ENCODE measurements around the gene PSD4. TPM values are rescaled to one million over a fixed set of nuclear protein-coding genes. Genes with fewer than 3 reads are reported as not detected.

The PSD4 gene
- polyA plus RNA-seq, 2 of the 4 experiments (the other 2 are of a cell fraction) = 5.4 to 21.6 TPM

GRCh38 chr2:113203217-113203530 is 29.4 kb downstream of the PSD4 start:
- Histone ChIP-seq H3K4me1 (peaks cover 71% of the 10 kb centered on the region), H3K27ac (peak overlapping the region; percentile 92 to 97), H3K9me3 (no peaks in the 10 kb centered on the region), H3K4me2 (no peak overlapping the region), H3K4me3 (no peak overlapping the region)
- ChIA-PET CTCF (interaction anchor here (0.6 to 12.3 kb wide), 28 partner anchors 9 to 187 kb away, joined by 3 to 243 read pairs (median 9); no protein-coding TSS in a partner anchor), POLR2A (no interaction called here)
- DNase-seq (ENCODE audit: low read depth in 1 of 2, low spot score in 1 of 2) (peak in 1 of 2 experiments; percentile 13), ATAC-seq (no peak), FAIRE-seq (no peak)
- TF ChIP-seq PBX3 (IDR thresholded peaks at IDR 0.05) (no peak), CEBPB (IDR thresholded peaks at IDR 0.05) (no peak)

- DNase-seq (ENCODE audit: low read depth in 1 of 2, low spot score in 1 of 2) = peak; percentile 82 to 86
- POLR2A ChIA-PET = interaction anchor here (1.0 kb wide), 1 partner anchor 36 kb away, joined by 5 read pairs; no protein-coding TSS in a partner anchor
- Histone ChIP-seq H3K27ac (peak overlapping the region; percentile 92 to 97), H3K4me2 (peak overlapping the region; percentile 42; the same call in 2 of the 3 replicates), H3K4me3 (no peak overlapping the region), H3K4me1 (peaks cover 77% of the 10 kb centered on the region), H3K9me3 (no peaks in the 10 kb centered on the region)
- CTCF ChIA-PET = interaction anchor here (0.6 to 12.3 kb wide), 49 partner anchors 9 to 203 kb away, joined by 3 to 243 read pairs (median 6); no protein-coding TSS in a partner anchor
- ATAC-seq = peak; percentile 71 to 80
- FAIRE-seq = no peak
- WGBS (ENCODE audit: missing lambda C conversion rate) = 13% methylated on average over 5 of the region's 5 CpGs
- TF ChIP-seq MAX (IDR thresholded peaks at IDR 0.05) = peak; percentile 58; the same call in 1 of the 2 replicates
- peak; percentile 38; the same call in 1 of the 2 replicates for TF ChIP-seq USF2 (IDR thresholded peaks at IDR 0.05)
- no peak for TF ChIP-seq EHF (CRISPR knock-in tag; IDR thresholded peaks at IDR 0.05)
- TF ChIP-seq SMC3 (IDR thresholded peaks at IDR 0.05) = peak; percentile 99
- TF ChIP-seq JUN (IDR thresholded peaks at IDR 0.05) = peak in 1 of 2 experiments; percentile 25; a peak in 1 of 5 replicates
- TF ChIP-seq ZFP36 (IDR thresholded peaks at IDR 0.05; ENCODE audit: borderline replicate concordance, partially characterized antibody) = no peak
- TF ChIP-seq CTCF (IDR thresholded peaks at IDR 0.05) = peak; percentile 96
- TF ChIP-seq RAD21 (conservative IDR thresholded peaks at IDR 0.05 in 1 of 2, IDR thresholded peaks at IDR 0.05 in 1 of 2) = peak; percentile 99
Observed at GRCh38 chr2:113203901-113204519, 30.2 kb downstream of the PSD4 start.

- Histone ChIP-seq H3K4me1 (peaks cover 81% of the 10 kb centered on the region), H3K9me3 (no peaks in the 10 kb centered on the region), H3K4me3 (no peak overlapping the region), H3K27ac (peak overlapping the region; percentile 92 to 97), H3K4me2 (no peak overlapping the region)
- FAIRE-seq (no peak), DNase-seq (ENCODE audit: low read depth in 1 of 2, low spot score in 1 of 2) (no peak), ATAC-seq (no peak)
- ChIA-PET POLR2A (no interaction called here), CTCF (interaction anchor here (0.9 to 12.3 kb wide), 13 partner anchors 11 to 201 kb away, joined by 3 to 243 read pairs (median 5); no protein-coding TSS in a partner anchor)
- WGBS (ENCODE audit: missing lambda C conversion rate) = 80% methylated on average over 6 of the region's 6 CpGs
- no peak for TF ChIP-seq BHLHE40 (IDR thresholded peaks at IDR 0.05; ENCODE audit: low read depth, low read length)
- TF ChIP-seq POLR2A (IDR thresholded peaks at IDR 0.05; ENCODE audit: low read length) = no peak
- TF ChIP-seq GATA3 (IDR thresholded peaks at IDR 0.05; ENCODE audit: borderline replicate concordance) = no peak
- no peak for TF ChIP-seq ZSCAN20 (CRISPR knock-in tag; IDR thresholded peaks at IDR 0.05)
- no peak for TF ChIP-seq REST (IDR thresholded peaks at IDR 0.05)
- TF ChIP-seq FOXS1 (CRISPR knock-in tag; IDR thresholded peaks at IDR 0.05) = no peak
- TF ChIP-seq PHF8 (IDR thresholded peaks at IDR 0.05; ENCODE audit: borderline replicate concordance, low read depth) = no peak
- TF ChIP-seq EHF (CRISPR knock-in tag; IDR thresholded peaks at IDR 0.05) = no peak
- no peak for TF ChIP-seq NR3C1 (IDR thresholded peaks at IDR 0.05)
- no peak for TF ChIP-seq SMC3 (IDR thresholded peaks at IDR 0.05)
- no peak for TF ChIP-seq HMGXB4 (CRISPR knock-in tag; IDR thresholded peaks at IDR 0.05; ENCODE audit: borderline replicate concordance)
- TF ChIP-seq KDM1A (IDR thresholded peaks at IDR 0.05; ENCODE audit: low read depth) = no peak
- TF ChIP-seq CTCF (IDR thresholded peaks at IDR 0.05) = no peak
Observed at GRCh38 chr2:113206251-113206650, 32.5 kb downstream of the PSD4 start.

Data from A549 (cell line).